ENCODE measurements around the gene METRNL.

DNA sequence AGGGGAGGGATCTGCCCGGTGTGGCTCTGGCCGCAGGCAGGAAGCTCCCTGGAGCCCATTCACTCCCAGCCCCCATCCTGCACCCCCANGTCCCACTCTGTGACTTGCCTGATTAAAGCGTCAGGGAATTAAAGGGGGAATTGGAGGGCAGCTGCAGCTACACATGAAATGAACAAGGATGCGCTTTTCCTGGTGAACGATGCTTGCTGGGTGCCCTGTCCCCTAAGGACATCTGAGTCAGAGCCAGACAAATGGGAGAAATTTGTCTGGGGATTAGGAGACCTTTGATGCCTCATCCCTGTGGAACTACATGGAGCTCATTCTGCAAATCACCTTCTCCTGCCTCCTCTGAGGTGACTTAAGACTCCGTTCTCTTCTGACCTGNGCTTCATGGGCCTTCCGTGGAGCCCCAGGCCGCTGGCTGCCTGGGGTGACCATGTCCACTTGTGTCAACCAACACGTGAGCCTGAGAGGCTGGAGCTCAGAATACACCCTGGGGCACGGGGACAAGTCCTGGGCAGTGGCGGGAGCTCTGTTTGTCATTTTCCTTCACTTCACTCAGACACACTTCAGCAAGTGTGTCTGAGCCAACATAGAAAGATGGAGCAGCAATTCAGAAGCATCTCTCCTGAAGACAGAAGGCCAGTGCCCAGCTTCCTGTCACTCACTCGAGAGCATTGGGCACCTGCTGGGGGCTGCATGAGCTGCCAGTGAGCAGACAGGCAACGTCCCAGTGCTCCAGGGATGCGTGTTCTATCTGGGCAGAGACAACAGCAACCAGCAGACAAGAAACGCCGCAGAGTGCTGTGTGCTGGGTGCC lies 54.1 kb downstream of the METRNL start:
- TF ChIP-seq POLR2A (IDR thresholded peaks at IDR 0.05): no peak
- TF ChIP-seq, protein P1, sequence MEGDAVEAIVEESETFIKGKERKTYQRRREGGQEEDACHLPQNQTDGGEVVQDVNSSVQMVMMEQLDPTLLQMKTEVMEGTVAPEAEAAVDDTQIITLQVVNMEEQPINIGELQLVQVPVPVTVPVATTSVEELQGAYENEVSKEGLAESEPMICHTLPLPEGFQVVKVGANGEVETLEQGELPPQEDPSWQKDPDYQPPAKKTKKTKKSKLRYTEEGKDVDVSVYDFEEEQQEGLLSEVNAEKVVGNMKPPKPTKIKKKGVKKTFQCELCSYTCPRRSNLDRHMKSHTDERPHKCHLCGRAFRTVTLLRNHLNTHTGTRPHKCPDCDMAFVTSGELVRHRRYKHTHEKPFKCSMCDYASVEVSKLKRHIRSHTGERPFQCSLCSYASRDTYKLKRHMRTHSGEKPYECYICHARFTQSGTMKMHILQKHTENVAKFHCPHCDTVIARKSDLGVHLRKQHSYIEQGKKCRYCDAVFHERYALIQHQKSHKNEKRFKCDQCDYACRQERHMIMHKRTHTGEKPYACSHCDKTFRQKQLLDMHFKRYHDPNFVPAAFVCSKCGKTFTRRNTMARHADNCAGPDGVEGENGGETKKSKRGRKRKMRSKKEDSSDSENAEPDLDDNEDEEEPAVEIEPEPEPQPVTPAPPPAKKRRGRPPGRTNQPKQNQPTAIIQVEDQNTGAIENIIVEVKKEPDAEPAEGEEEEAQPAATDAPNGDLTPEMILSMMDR (IDR thresholded peaks at IDR 0.05): no peak

Measured in esophagus squamous epithelium (tissue), 4 donors.